ENCODE data around the gene TBC1D14. TPM values are rescaled to one million over a fixed set of nuclear protein-coding genes. Genes with fewer than 3 reads are reported as not detected.

The TBC1D14 gene
- total and polyA plus RNA-seq, 2 of the 8 experiments (the other 6 are each of a cell fraction or from before 2014, with no cell fraction given) = 45.6 to 48.2 TPM

- WGBS, 2 experiments (ENCODE audit: extremely low coverage in 1 of 2, insufficient coverage in 1 of 2, insufficient read length in 1 of 2, insufficient replicate concordance in 2 of 2, low coverage in 1 of 2, low lambda C conversion rate in 2 of 2, missing lambda C conversion rate in 1 of 2) = 93% methylated on average over 14 of the region's 14 CpGs; no CpG with 5 or more reads in 1 of the 2 experiments
- Histone ChIP-seq H3K9me3 (ENCODE audit: insufficient read depth in 2 of 2, low read depth in 1 of 2, low read length in 1 of 2) (no peaks in the 10 kb centered on the region), H3K27ac (ENCODE audit: low read depth, low read length) (no peak overlapping the region), H3K14ac (ENCODE audit: insufficient read length) (no peak overlapping the region), H4K20me1 (replicated peaks in 1 of 2; ENCODE audit: control insufficient read depth in 1 of 2, insufficient read depth in 2 of 2, low read length in 2 of 2) (peaks cover 3 to 24% of the 10 kb centered on the region in 2 experiments), H3K4ac (replicated peaks; ENCODE audit: insufficient read length, low read depth, low read length) (no peak overlapping the region), H3K36me3 (ENCODE audit: control insufficient read depth in 2 of 4, insufficient read depth in 4 of 4, low read length in 3 of 4) (peaks cover 5 to 11% (median 8%) of the 10 kb centered on the region in 4 experiments; a peak in 7 of 8 replicates), H2BK120ac (replicated peaks; ENCODE audit: low read depth, low read length) (no peak overlapping the region), H2BK15ac (ENCODE audit: low read length) (no peak overlapping the region), H3K56ac (replicated peaks; ENCODE audit: insufficient read length, low read depth, low read length) (no peak overlapping the region), H2AK5ac (ENCODE audit: low read depth, low read length) (no peak overlapping the region), H2BK5ac (ENCODE audit: low read depth, low read length) (no peak overlapping the region), H4K91ac (replicated peaks; ENCODE audit: insufficient read length, low read length) (no peak overlapping the region), H2BK20ac (ENCODE audit: low read length) (no peak overlapping the region), H3K23me2 (ENCODE audit: low read depth, low read length) (no peaks in the 10 kb centered on the region), H3K79me1 (ENCODE audit: low read depth, low read length) (peaks cover 11% of the 10 kb centered on the region), H3K4me1 (replicated peaks in 1 of 4; ENCODE audit: control insufficient read depth in 3 of 4, insufficient read depth in 4 of 4, low read length in 3 of 4) (peaks cover 0 to 9% (median 3%) of the 10 kb centered on the region in 4 experiments; a peak in 6 of 7 replicates), H2BK12ac (ENCODE audit: low read depth, low read length) (no peak overlapping the region), H3K27me3 (replicated peaks in 1 of 4; ENCODE audit: control insufficient read depth in 3 of 4, extremely low read depth in 1 of 4, insufficient read depth in 3 of 4, low read length in 3 of 4) (no peaks in the 10 kb centered on the region), H4K8ac (ENCODE audit: extremely low read depth, insufficient read depth, low read length) (no peak overlapping the region), H3K79me2 (ENCODE audit: control insufficient read depth in 1 of 2, insufficient read depth in 2 of 2, low read length in 2 of 2) (peaks cover 0 to 56% of the 10 kb centered on the region in 2 experiments; a peak in 2 of 4 replicates), H3K4me2 (ENCODE audit: insufficient read depth in 1 of 2, low read depth in 2 of 2, low read length in 2 of 2) (no peak overlapping the region), H2AFZ (ENCODE audit: low read length) (no peak overlapping the region), H4K5ac (ENCODE audit: insufficient read length, low read depth, low read length) (no peak overlapping the region), H3K9ac (replicated peaks in 1 of 4; ENCODE audit: extremely low read depth in 1 of 4, low read depth in 3 of 4, low read length in 3 of 4) (no peak overlapping the region), H3K23ac (ENCODE audit: insufficient read length) (no peak overlapping the region), H3K4me3 (ENCODE audit: extremely low read depth in 1 of 4, insufficient read depth in 2 of 4, low read depth in 3 of 4, low read length in 4 of 4) (no peak overlapping the region), H3K18ac (ENCODE audit: extremely low read depth, low read length) (no peak overlapping the region)
- DNase-seq (ENCODE audit: low read depth in 1 of 2, low spot score in 2 of 2) (no peak), FAIRE-seq (no peak)
- ChIA-PET POLR2A (ENCODE audit: partially characterized antibody) (interaction anchor here (1.4 kb wide), 1 partner anchor 13 kb away, joined by 3 read pairs; no protein-coding TSS in a partner anchor), CTCF (ENCODE audit: partially characterized antibody) (interaction anchor here (2.0 to 6.9 kb wide), 3 partner anchors 8 to 49 kb away, joined by 8 to 56 read pairs (median 18); partner anchors contain the start of gene TBC1D14)
- TF ChIP-seq KDM1A (IDR thresholded peaks at IDR 0.05; ENCODE audit: borderline replicate concordance, low read length) (no peak), SIX5 (IDR thresholded peaks at IDR 0.05; ENCODE audit: low read depth, low read length) (no peak), RNF2 (IDR thresholded peaks at IDR 0.05; ENCODE audit: borderline replicate concordance, low read depth, low read length, missing control alignments, poor library complexity, severe bottlenecking) (no peak), GTF2F1 (IDR thresholded peaks at IDR 0.05; ENCODE audit: borderline replicate concordance, low read depth, low read length) (no peak), SP4 (IDR thresholded peaks at IDR 0.05; ENCODE audit: low read length) (no peak), HDAC2 (IDR thresholded peaks at IDR 0.05; ENCODE audit: borderline replicate concordance in 1 of 2, low read depth in 2 of 2, low read length in 2 of 2) (no peak), CTCF (IDR thresholded peaks at IDR 0.05; ENCODE audit: control extremely low read depth in 1 of 3, insufficient read depth in 1 of 3, low read depth in 1 of 3, low read length in 3 of 3) (no peak), EP300 (IDR thresholded peaks at IDR 0.05; ENCODE audit: borderline replicate concordance in 1 of 2, low read depth in 2 of 2, low read length in 2 of 2) (no peak), ZNF274 (IDR thresholded peaks at IDR 0.05; ENCODE audit: borderline replicate concordance, extremely low read depth, low read length) (no peak), RFX5 (IDR thresholded peaks at IDR 0.05; ENCODE audit: borderline replicate concordance, low read depth, low read length) (no peak)
Measured at GRCh38 chr4:6925357-6925836, 15.8 kb downstream of the TBC1D14 start.
